HepG2 (cell line): ENCODE results near the gene ATG13. TPM values are rescaled to one million over a fixed set of nuclear protein-coding genes. Genes with fewer than 3 reads are reported as not detected.
A peak's percentile ranks its signal among the peaks of the same experiment; 100 is the strongest.

ENCODE experiments used
- ARNT ChIP-seq: fragments of 450-650 bp; IDR thresholded peaks from 2 replicates; pipeline ENCODE4 v1.6.1; 2017
- ARNTL ChIP-seq: sonication (generic); formaldehyde crosslinking; IDR thresholded peaks from 2 replicates; pipeline ENCODE4 v1.4.0; 2020; ENCODE audit warnings: mild to moderate bottlenecking, missing genetic modification reagents
- BCL6 ChIP-seq: IDR thresholded peaks from 2 replicates; pipeline ENCODE4 v1.6.1; 2016; ENCODE audit warnings: missing genetic modification reagents, missing compliant biosample characterization
- IRF1 ChIP-seq: sonication (generic); formaldehyde crosslinking; IDR thresholded peaks from 2 replicates; pipeline ENCODE4 v1.4.0; 2020; ENCODE audit warnings: low read depth, mild to moderate bottlenecking, missing genetic modification reagents
- KDM5B ChIP-seq: sonication (generic); formaldehyde crosslinking; IDR thresholded peaks from 2 replicates; pipeline ENCODE4 v1.4.0; 2020; ENCODE audit warnings: missing genetic modification reagents, mild to moderate bottlenecking, borderline replicate concordance
- KIAA2018 ChIP-seq: sonication (generic); formaldehyde crosslinking; IDR thresholded peaks from 2 replicates; pipeline ENCODE4 v1.5.0; 2020; ENCODE audit warnings: mild to moderate bottlenecking, missing genetic modification reagents, borderline replicate concordance
- ZMYM4 ChIP-seq: sonication (generic); formaldehyde crosslinking; IDR thresholded peaks from 2 replicates; pipeline ENCODE4 v1.8.1; 2023; ENCODE audit warnings: mild to moderate bottlenecking, missing genetic modification reagents
- ZNF597 ChIP-seq: sonication (generic); formaldehyde crosslinking; IDR thresholded peaks from 2 replicates; pipeline ENCODE4 v1.5.0; 2020; ENCODE audit warnings: missing genetic modification reagents
- ZNF660 ChIP-seq: sonication (generic); formaldehyde crosslinking; IDR thresholded peaks from 2 replicates; pipeline ENCODE4 v1.5.1; 2020; ENCODE audit warnings: mild to moderate bottlenecking, low read depth, missing genetic modification reagents, borderline replicate concordance
- ZSCAN5A ChIP-seq: sonication (generic); formaldehyde crosslinking; IDR thresholded peaks from 2 replicates; pipeline ENCODE4 v1.8.0; 2022; ENCODE audit warnings: mild to moderate bottlenecking, missing genetic modification reagents, borderline replicate concordance
- ZUFSP ChIP-seq: sonication (generic); formaldehyde crosslinking; IDR thresholded peaks from 2 replicates; pipeline ENCODE4 v1.9.0; 2021; ENCODE audit warnings: missing genetic modification reagents, mild to moderate bottlenecking, borderline replicate concordance
- polyA plus RNA-seq, 8 experiments: library from polyadenylated mRNA; depleted of rRNA in 3 of 8; stranded (reverse) in 7 of 8; unstranded in 1 of 8; fragments of >200 nt; fragmentation: Illumina TruSeq in 4 of 8; extraction: Trizol in 4 of 8; gene quantifications; 2 replicates each; pipeline versions ENCODE4 v1.2.1 to v1.2.3, GENCODE V29; 2011 to 2016; ENCODE audit warnings: low read depth in 4 of 8, missing spikeins in 1 of 8, mixed read lengths in 1 of 8; ENCODE audit not compliant: insufficient read depth in 1 of 8
- total RNA-seq, 5 experiments: library from RNA; depleted of rRNA; stranded (reverse); fragments of >200 nt; fragmentation: Illumina TruSeq; extraction: Trizol; gene quantifications; 2 replicates each; pipeline ENCODE4 v1.2.3, GENCODE V29; 2016; ENCODE audit warnings: low read depth in 1 of 5
- TF ChIP-seq, protein P1 (sequence below): sonication (generic); formaldehyde crosslinking; IDR thresholded peaks from 2 replicates; pipeline ENCODE4 v1.4.0; 2020; ENCODE audit warnings: missing genetic modification reagents; ENCODE audit errors: not compliant biosample characterization

ATG13 gene
- total and polyA plus RNA-seq, 2 of the 13 experiments (the other 11 are each of a cell fraction or from before 2014, with no cell fraction given), result 55.0 to 77.3 TPM

- TF ChIP-seq, protein P1, sequence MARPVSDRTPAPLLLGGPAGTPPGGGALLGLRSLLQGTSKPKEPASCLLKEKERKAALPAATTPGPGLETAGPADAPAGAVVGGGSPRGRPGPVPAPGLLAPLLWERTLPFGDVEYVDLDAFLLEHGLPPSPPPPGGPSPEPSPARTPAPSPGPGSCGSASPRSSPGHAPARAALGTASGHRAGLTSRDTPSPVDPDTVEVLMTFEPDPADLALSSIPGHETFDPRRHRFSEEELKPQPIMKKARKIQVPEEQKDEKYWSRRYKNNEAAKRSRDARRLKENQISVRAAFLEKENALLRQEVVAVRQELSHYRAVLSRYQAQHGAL (CRISPR knock-in tag), result no peak
- TF ChIP-seq KDM5B (peak; percentile 56; the same call in 1 of the 2 replicates), ARNTL (CRISPR knock-in tag) (peak; percentile 92), ZNF660 (no peak), ZSCAN5A (no peak), KIAA2018 (CRISPR knock-in tag) (no peak), ZUFSP (CRISPR knock-in tag) (no peak), ZNF597 (CRISPR knock-in tag) (no peak), IRF1 (CRISPR knock-in tag) (no peak), ZMYM4 (CRISPR knock-in tag) (peak; percentile 87), BCL6 (peak; percentile 77), ARNT (no peak)
These were observed 101.0 kb downstream of the ATG13 start (continued) for GRCh38 chr11:46718155-46719019.
